ENCODE results near the gene SH3RF3.

The SH3RF3 gene

GRCh38 chr2:109288544-109289368, 159.8 kb downstream of the SH3RF3 start:
- DNase-seq (ENCODE audit: low read depth) = no peak

- DNase-seq (ENCODE audit: low read depth) = no peak
Observed at GRCh38 chr2:109289504-109290222, 160.7 kb downstream of the SH3RF3 start.

- DNase-seq (ENCODE audit: low read depth) = no peak
Observed at GRCh38 chr2:109290887-109291643, 162.1 kb downstream of the SH3RF3 start.

GRCh38 chr2:109292386-109292785, 163.4 kb downstream of the SH3RF3 start:
- no peak for DNase-seq (ENCODE audit: low read depth)

GRCh38 chr2:109293663-109294062, 164.7 kb downstream of the SH3RF3 start:
- no peak for DNase-seq (ENCODE audit: low read depth)

GRCh38 chr2:109294523-109294922, 165.5 kb downstream of the SH3RF3 start:
- no peak for DNase-seq (ENCODE audit: low read depth)

GRCh38 chr2:109295070-109295780, 166.2 kb downstream of the SH3RF3 start:
- no peak for DNase-seq (ENCODE audit: low read depth)

- DNase-seq (ENCODE audit: low read depth) = no peak
Observed at GRCh38 chr2:109295781-109296117, 166.7 kb downstream of the SH3RF3 start.

- no peak for DNase-seq (ENCODE audit: low read depth)
Observed at GRCh38 chr2:109297566-109298490, 168.8 kb downstream of the SH3RF3 start.

GRCh38 chr2:109298851-109299250, 169.8 kb downstream of the SH3RF3 start:
- DNase-seq (ENCODE audit: low read depth) = no peak

GRCh38 chr2:109299536-109299935, 170.5 kb downstream of the SH3RF3 start:
- DNase-seq (ENCODE audit: low read depth) = no peak

- no peak for DNase-seq (ENCODE audit: low read depth)
Observed at GRCh38 chr2:109300582-109300981, 171.6 kb downstream of the SH3RF3 start.

- no peak for DNase-seq (ENCODE audit: low read depth)
Observed at GRCh38 chr2:109301746-109302145, 172.7 kb downstream of the SH3RF3 start.

GRCh38 chr2:109302319-109302718, 173.3 kb downstream of the SH3RF3 start:
- no peak for DNase-seq (ENCODE audit: low read depth)

- DNase-seq (ENCODE audit: low read depth) = no peak
Observed at GRCh38 chr2:109304242-109304641, 175.2 kb downstream of the SH3RF3 start.

- no peak for DNase-seq (ENCODE audit: low read depth)
Observed at GRCh38 chr2:109304731-109305470, 175.9 kb downstream of the SH3RF3 start.

- no peak for DNase-seq (ENCODE audit: low read depth)
Observed at GRCh38 chr2:109305490-109306167, 176.6 kb downstream of the SH3RF3 start.

GRCh38 chr2:109306190-109306589, 177.2 kb downstream of the SH3RF3 start:
- no peak for DNase-seq (ENCODE audit: low read depth)

- DNase-seq (ENCODE audit: low read depth) = no peak
Observed at GRCh38 chr2:109311771-109312170, 182.8 kb downstream of the SH3RF3 start.

GRCh38 chr2:109312902-109313301, 183.9 kb downstream of the SH3RF3 start:
- DNase-seq (ENCODE audit: low read depth) = no peak
